Liver (tissue), 9 donors: ENCODE measurements around the gene DOCK2. TPM values are rescaled to one million over a fixed set of nuclear protein-coding genes. Genes with fewer than 3 reads are reported as not detected.

Experiments used
- DNase-seq: peaks from one replicate; pipeline ENCODE4 v3.0.0-alpha.2; 2017; ENCODE audit warnings: low spot score
- H3K27ac ChIP-seq, 2 donors: one replicate each; pipeline ENCODE4 v1.7.0; 2013; ENCODE audit warnings: inconsistent platforms in 2 of 2, low read length in 2 of 2, control low read depth in 1 of 2, low read depth in 1 of 2, mild to moderate bottlenecking in 1 of 2
- H3K27me3 ChIP-seq, 4 donors: one replicate each; pipeline versions ENCODE4 v1.6.1 to v1.7.0; 2013; ENCODE audit warnings: low read length in 3 of 4, inconsistent platforms in 1 of 4, mild to moderate bottlenecking in 1 of 4, moderate library complexity in 1 of 4; ENCODE audit not compliant: control insufficient read depth in 4 of 4, insufficient read depth in 4 of 4
- H3K36me3 ChIP-seq, 4 donors: one replicate each; pipeline versions ENCODE4 v1.6.1 to v1.7.0; 2013; ENCODE audit warnings: low read length in 3 of 4, mild to moderate bottlenecking in 3 of 4, low read depth in 1 of 4, moderate library complexity in 1 of 4; ENCODE audit not compliant: control insufficient read depth in 4 of 4, insufficient read depth in 3 of 4
- H3K4me1 ChIP-seq, 4 donors: one replicate each; pipeline versions ENCODE4 v1.6.1 to v1.7.0; 2013; ENCODE audit warnings: low read length in 3 of 4, mild to moderate bottlenecking in 3 of 4, moderate library complexity in 1 of 4; ENCODE audit not compliant: control insufficient read depth in 4 of 4, insufficient read depth in 4 of 4
- H3K4me3 ChIP-seq, 3 donors: one replicate each; pipeline versions ENCODE4 v1.6.1 to v1.7.0; 2013; ENCODE audit warnings: low read length in 3 of 3, control low read depth in 1 of 3, low read depth in 1 of 3, mild to moderate bottlenecking in 1 of 3
- H3K9ac ChIP-seq, 2 donors: one replicate each; pipeline ENCODE4 v1.7.0; 2013; ENCODE audit warnings: low read length in 2 of 2, mild to moderate bottlenecking in 2 of 2, moderate library complexity in 2 of 2, control low read depth in 1 of 2, low read depth in 1 of 2
- H3K9me3 ChIP-seq, 4 donors: one replicate each; pipeline versions ENCODE4 v1.6.1 to v1.7.0; 2013; ENCODE audit warnings: low read length in 3 of 4; ENCODE audit not compliant: control insufficient read depth in 4 of 4
- EGR1 ChIP-seq, 2 donors: IDR thresholded peaks; 2 replicates each; pipeline ENCODE4 v1.6.1; 2016 to 2018; ENCODE audit warnings: antibody characterized with exemption in 2 of 2, low read depth in 2 of 2
- FOXA1 ChIP-seq: IDR thresholded peaks from 2 replicates; pipeline ENCODE4 v1.6.1; 2016; ENCODE audit warnings: antibody characterized with exemption
- FOXA2 ChIP-seq: IDR thresholded peaks from 2 replicates; pipeline ENCODE4 v1.6.1; 2016; ENCODE audit warnings: antibody characterized with exemption
- GABPA ChIP-seq, 2 donors: IDR thresholded peaks in 1 of 2; conservative IDR thresholded peaks in 1 of 2; 2 replicates each; pipeline ENCODE4 v1.6.1; 2016; ENCODE audit warnings: antibody characterized with exemption in 2 of 2, mild to moderate bottlenecking in 1 of 2, moderate library complexity in 1 of 2
- HNF4A ChIP-seq, 2 donors: conservative IDR thresholded peaks; 2 replicates each; pipeline ENCODE4 v1.6.1; 2016; ENCODE audit warnings: antibody characterized with exemption in 2 of 2, mild to moderate bottlenecking in 2 of 2
- HNF4G ChIP-seq: IDR thresholded peaks from 2 replicates; pipeline ENCODE4 v1.6.1; 2016; ENCODE audit warnings: antibody characterized with exemption
- JUND ChIP-seq, 2 donors: IDR thresholded peaks; 2 replicates each; pipeline ENCODE4 v1.6.1; 2016; ENCODE audit warnings: antibody characterized with exemption in 2 of 2
- NR2F2 ChIP-seq: IDR thresholded peaks from 2 replicates; pipeline ENCODE4 v1.6.1; 2016; ENCODE audit warnings: antibody characterized with exemption
- RAD21 ChIP-seq, 2 donors: IDR thresholded peaks; 2 replicates each; pipeline ENCODE4 v1.6.1; 2016; ENCODE audit warnings: antibody characterized with exemption in 2 of 2, mild to moderate bottlenecking in 2 of 2
- RXRA ChIP-seq, 2 donors: IDR thresholded peaks; 2 replicates each; pipeline ENCODE4 v1.6.1; 2017 to 2018; ENCODE audit warnings: antibody characterized with exemption in 2 of 2, mild to moderate bottlenecking in 1 of 2
- SP1 ChIP-seq: IDR thresholded peaks from 2 replicates; pipeline ENCODE4 v1.6.1; 2018; ENCODE audit warnings: antibody characterized with exemption, mild to moderate bottlenecking
- TAF1 ChIP-seq: conservative IDR thresholded peaks from 2 replicates; pipeline ENCODE4 v1.6.1; 2016; ENCODE audit warnings: antibody characterized with exemption, mild to moderate bottlenecking
- YY1 ChIP-seq: IDR thresholded peaks from 2 replicates; pipeline ENCODE4 v1.6.1; 2016; ENCODE audit warnings: antibody characterized with exemption, mild to moderate bottlenecking
- WGBS: extraction: QIAGEN DNeasy Blood & Tissue Kit; methylation state at CpG from one replicate; pipeline ENCODE4 v1.1.7; 2013; 5-methylcytosine and 5-hydroxymethylcytosine counted together
- polyA plus RNA-seq, 2 donors: library from polyadenylated mRNA; stranded (reverse) in 1 of 2; unstranded in 1 of 2; fragments of 200-250 nt in 1 of 2; fragments of >200 nt in 1 of 2; fragmentation: Nextera tagmentation in 1 of 2; extraction: Ambion mirVana in 1 of 2; gene quantifications; one replicate each; pipeline versions ENCODE4 v1.2.1 to v1.2.3, GENCODE V29; 2013 to 2015
- total RNA-seq, 2 donors: library from RNA; depleted of rRNA; stranded (reverse); fragments of >200 nt; gene quantifications; one replicate each; pipeline ENCODE4 v1.2.3, GENCODE V29; 2014
- TF ChIP-seq, protein P1 (sequence below): fragments of 150-350 bp; IDR thresholded peaks from 2 replicates; pipeline ENCODE4 v1.5.1; 2017; ENCODE audit warnings: improper control_type of control experiment, low read depth, low read length; ENCODE audit not compliant: missing input control
- TF ChIP-seq, protein P2 (sequence below): IDR thresholded peaks from 2 replicates; pipeline ENCODE4 v1.6.1; 2016; ENCODE audit warnings: antibody characterized with exemption, mild to moderate bottlenecking
- TF ChIP-seq, protein P3 (sequence below): IDR thresholded peaks from 2 replicates; pipeline ENCODE4 v1.6.1; 2016; ENCODE audit warnings: antibody characterized with exemption
- TF ChIP-seq, protein P4 (sequence below): IDR thresholded peaks from 2 replicates; pipeline ENCODE4 v1.6.1; 2016; ENCODE audit warnings: antibody characterized with exemption
- donor health status: healthy.
- donor health status: healthy.
- donor health status: healthy.
- donor health status: healthy.
- donor health status: healthy.

The DOCK2 gene
- total and polyA plus RNA-seq, 4 donors, result 2.3 to 26.6 (median 8.2) TPM

DNA sequence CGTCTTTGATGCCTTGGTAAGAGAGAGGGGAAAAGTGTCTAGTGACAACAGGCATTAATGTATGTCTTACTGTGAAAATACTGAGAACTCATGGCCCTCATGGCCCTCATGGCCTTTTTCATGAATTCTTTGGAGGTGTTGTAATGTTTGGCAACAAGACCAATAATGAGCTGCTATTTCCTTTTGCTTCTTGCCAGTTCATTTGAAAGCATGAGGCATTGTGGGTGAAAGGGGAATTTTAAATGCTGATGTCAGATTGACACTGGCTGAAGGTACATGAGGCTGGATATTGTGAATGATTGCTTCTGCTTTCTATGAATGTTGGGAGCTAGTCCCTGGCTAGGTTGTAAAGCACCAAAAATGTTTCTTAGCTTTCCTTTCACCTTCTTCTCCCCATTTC, 79.2 kb downstream of the DOCK2 start:
- TF ChIP-seq EGR1 (IDR thresholded peaks at IDR 0.05; ENCODE audit: low read depth in 2 of 2), result no peak
- TF ChIP-seq SP1, result no peak
- TF ChIP-seq, protein P1, sequence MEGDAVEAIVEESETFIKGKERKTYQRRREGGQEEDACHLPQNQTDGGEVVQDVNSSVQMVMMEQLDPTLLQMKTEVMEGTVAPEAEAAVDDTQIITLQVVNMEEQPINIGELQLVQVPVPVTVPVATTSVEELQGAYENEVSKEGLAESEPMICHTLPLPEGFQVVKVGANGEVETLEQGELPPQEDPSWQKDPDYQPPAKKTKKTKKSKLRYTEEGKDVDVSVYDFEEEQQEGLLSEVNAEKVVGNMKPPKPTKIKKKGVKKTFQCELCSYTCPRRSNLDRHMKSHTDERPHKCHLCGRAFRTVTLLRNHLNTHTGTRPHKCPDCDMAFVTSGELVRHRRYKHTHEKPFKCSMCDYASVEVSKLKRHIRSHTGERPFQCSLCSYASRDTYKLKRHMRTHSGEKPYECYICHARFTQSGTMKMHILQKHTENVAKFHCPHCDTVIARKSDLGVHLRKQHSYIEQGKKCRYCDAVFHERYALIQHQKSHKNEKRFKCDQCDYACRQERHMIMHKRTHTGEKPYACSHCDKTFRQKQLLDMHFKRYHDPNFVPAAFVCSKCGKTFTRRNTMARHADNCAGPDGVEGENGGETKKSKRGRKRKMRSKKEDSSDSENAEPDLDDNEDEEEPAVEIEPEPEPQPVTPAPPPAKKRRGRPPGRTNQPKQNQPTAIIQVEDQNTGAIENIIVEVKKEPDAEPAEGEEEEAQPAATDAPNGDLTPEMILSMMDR, result no peak
- TF ChIP-seq TAF1, result no peak
- TF ChIP-seq RAD21 (IDR thresholded peaks at IDR 0.05), result no peak
- no peak for TF ChIP-seq FOXA2
- no peak for TF ChIP-seq GABPA (IDR thresholded peaks at IDR 0.05 in 1 of 2, conservative IDR thresholded peaks at IDR 0.05 in 1 of 2)
- no peak for TF ChIP-seq JUND (IDR thresholded peaks at IDR 0.05)
- TF ChIP-seq HNF4A (conservative IDR thresholded peaks at IDR 0.05), result no peak
- TF ChIP-seq HNF4G, result no peak
- no peak for TF ChIP-seq YY1
- TF ChIP-seq, protein P2, sequence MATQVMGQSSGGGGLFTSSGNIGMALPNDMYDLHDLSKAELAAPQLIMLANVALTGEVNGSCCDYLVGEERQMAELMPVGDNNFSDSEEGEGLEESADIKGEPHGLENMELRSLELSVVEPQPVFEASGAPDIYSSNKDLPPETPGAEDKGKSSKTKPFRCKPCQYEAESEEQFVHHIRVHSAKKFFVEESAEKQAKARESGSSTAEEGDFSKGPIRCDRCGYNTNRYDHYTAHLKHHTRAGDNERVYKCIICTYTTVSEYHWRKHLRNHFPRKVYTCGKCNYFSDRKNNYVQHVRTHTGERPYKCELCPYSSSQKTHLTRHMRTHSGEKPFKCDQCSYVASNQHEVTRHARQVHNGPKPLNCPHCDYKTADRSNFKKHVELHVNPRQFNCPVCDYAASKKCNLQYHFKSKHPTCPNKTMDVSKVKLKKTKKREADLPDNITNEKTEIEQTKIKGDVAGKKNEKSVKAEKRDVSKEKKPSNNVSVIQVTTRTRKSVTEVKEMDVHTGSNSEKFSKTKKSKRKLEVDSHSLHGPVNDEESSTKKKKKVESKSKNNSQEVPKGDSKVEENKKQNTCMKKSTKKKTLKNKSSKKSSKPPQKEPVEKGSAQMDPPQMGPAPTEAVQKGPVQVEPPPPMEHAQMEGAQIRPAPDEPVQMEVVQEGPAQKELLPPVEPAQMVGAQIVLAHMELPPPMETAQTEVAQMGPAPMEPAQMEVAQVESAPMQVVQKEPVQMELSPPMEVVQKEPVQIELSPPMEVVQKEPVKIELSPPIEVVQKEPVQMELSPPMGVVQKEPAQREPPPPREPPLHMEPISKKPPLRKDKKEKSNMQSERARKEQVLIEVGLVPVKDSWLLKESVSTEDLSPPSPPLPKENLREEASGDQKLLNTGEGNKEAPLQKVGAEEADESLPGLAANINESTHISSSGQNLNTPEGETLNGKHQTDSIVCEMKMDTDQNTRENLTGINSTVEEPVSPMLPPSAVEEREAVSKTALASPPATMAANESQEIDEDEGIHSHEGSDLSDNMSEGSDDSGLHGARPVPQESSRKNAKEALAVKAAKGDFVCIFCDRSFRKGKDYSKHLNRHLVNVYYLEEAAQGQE, result no peak
- TF ChIP-seq RXRA (IDR thresholded peaks at IDR 0.05), result no peak
- H3K27ac ChIP-seq, result no peak overlapping the region
- H3K4me3 ChIP-seq, result no peak overlapping the region
- H3K36me3 ChIP-seq, result no peaks in the 10 kb centered on the region
- 58% methylated on average over 1 of the region's 1 CpG for WGBS
- no peaks in the 10 kb centered on the region for H3K4me1 ChIP-seq
- H3K9ac ChIP-seq, result no peak overlapping the region
- no peaks in the 10 kb centered on the region for H3K9me3 ChIP-seq
- DNase-seq, result no peak
- no peaks in the 10 kb centered on the region for H3K27me3 ChIP-seq

DNA sequence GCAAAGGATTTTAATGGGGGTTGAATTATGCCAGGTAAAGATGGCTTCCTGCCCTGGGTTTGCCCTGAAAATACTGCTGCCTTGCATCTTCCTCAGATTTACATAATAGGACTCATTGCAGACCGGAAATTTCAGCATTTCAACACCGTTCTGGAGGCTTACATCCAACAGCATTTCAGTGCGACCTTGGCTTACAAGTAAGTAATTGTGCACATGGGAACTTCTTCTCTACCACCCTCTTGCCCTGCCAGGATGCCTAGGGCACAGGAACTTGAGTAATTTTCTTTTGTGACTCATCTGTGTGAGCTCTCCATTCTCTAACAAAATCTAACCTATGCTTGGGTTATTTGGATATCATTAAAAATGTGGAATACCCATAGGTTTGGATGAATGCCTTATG, 80.2 kb downstream of the DOCK2 start:
- Histone ChIP-seq H3K27ac (no peak overlapping the region), H3K4me1 (no peaks in the 10 kb centered on the region), H3K9ac (no peak overlapping the region), H3K4me3 (no peak overlapping the region), H3K36me3 (no peaks in the 10 kb centered on the region), H3K9me3 (peaks cover 0 to 6% (median 0%) of the 10 kb centered on the region in 4 donors), H3K27me3 (no peaks in the 10 kb centered on the region)
- DNase-seq, result no peak
- WGBS, result 76% methylated on average over 3 of the region's 3 CpGs
- TF ChIP-seq NR2F2 (no peak), GABPA (IDR thresholded peaks at IDR 0.05 in 1 of 2, conservative IDR thresholded peaks at IDR 0.05 in 1 of 2) (no peak), FOXA2 (no peak), FOXA1 (no peak), HNF4A (conservative IDR thresholded peaks at IDR 0.05) (no peak), EGR1 (IDR thresholded peaks at IDR 0.05; ENCODE audit: low read depth in 2 of 2) (no peak), RAD21 (IDR thresholded peaks at IDR 0.05) (no peak), TAF1 (no peak), JUND (IDR thresholded peaks at IDR 0.05) (no peak), YY1 (no peak), HNF4G (no peak)
- TF ChIP-seq, protein P2, result no peak
- TF ChIP-seq, protein P3, sequence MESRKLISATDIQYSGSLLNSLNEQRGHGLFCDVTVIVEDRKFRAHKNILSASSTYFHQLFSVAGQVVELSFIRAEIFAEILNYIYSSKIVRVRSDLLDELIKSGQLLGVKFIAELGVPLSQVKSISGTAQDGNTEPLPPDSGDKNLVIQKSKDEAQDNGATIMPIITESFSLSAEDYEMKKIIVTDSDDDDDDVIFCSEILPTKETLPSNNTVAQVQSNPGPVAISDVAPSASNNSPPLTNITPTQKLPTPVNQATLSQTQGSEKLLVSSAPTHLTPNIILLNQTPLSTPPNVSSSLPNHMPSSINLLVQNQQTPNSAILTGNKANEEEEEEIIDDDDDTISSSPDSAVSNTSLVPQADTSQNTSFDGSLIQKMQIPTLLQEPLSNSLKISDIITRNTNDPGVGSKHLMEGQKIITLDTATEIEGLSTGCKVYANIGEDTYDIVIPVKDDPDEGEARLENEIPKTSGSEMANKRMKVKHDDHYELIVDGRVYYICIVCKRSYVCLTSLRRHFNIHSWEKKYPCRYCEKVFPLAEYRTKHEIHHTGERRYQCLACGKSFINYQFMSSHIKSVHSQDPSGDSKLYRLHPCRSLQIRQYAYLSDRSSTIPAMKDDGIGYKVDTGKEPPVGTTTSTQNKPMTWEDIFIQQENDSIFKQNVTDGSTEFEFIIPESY, result no peak
- TF ChIP-seq, protein P4, sequence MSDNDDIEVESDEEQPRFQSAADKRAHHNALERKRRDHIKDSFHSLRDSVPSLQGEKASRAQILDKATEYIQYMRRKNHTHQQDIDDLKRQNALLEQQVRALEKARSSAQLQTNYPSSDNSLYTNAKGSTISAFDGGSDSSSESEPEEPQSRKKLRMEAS, result no peak
- TF ChIP-seq, protein P1, result no peak
